CD4-positive, alpha-beta T cell treated with Interleukin-10 for 1 hour (primary cell): ENCODE data around the gene FAF1.
"Not testable (repeated sequence)": the region's sequence is repeated elsewhere in the genome, so short reads cannot be mapped to it uniquely, and the experiment has no call there.

Source experiments
- DNase-seq: peaks from one replicate; pipeline ENCODE4 v3.0.0-alpha.2; 2020

FAF1 gene

GRCh38 chr1:50747394-50747793, 212.7 kb downstream of the FAF1 start:
- DNase-seq = no peak

GRCh38 chr1:50742523-50742922, 217.5 kb downstream of the FAF1 start:
- no peak for DNase-seq

- DNase-seq = no peak
Observed at GRCh38 chr1:50739125-50739524, 220.9 kb downstream of the FAF1 start.

GRCh38 chr1:50735443-50735842, 224.6 kb downstream of the FAF1 start:
- DNase-seq = peak; percentile 12

GRCh38 chr1:50727578-50727977, 232.5 kb downstream of the FAF1 start:
- DNase-seq = not testable (repeated sequence)

GRCh38 chr1:50724626-50725286, 235.3 kb downstream of the FAF1 start:
- DNase-seq = peak; percentile 16

- no peak for DNase-seq
Observed at GRCh38 chr1:50720457-50721053, 239.5 kb downstream of the FAF1 start.

GRCh38 chr1:50719126-50719525, 240.9 kb downstream of the FAF1 start:
- no peak for DNase-seq

GRCh38 chr1:50717327-50717726, 242.7 kb downstream of the FAF1 start:
- no peak for DNase-seq

GRCh38 chr1:50716455-50716854, 243.6 kb downstream of the FAF1 start:
- DNase-seq = not testable (repeated sequence)

GRCh38 chr1:50710099-50710498, 250.0 kb downstream of the FAF1 start:
- DNase-seq = no peak

- no peak for DNase-seq
Observed at GRCh38 chr1:50707824-50708223, 252.2 kb downstream of the FAF1 start.

- no peak for DNase-seq
Observed at GRCh38 chr1:50705699-50706098, 254.4 kb downstream of the FAF1 start.

GRCh38 chr1:50705041-50705440, 255.0 kb downstream of the FAF1 start:
- no peak for DNase-seq

GRCh38 chr1:50704126-50704525, 255.9 kb downstream of the FAF1 start:
- DNase-seq = peak; percentile 37

GRCh38 chr1:50703240-50703639, 256.8 kb downstream of the FAF1 start:
- no peak for DNase-seq

- DNase-seq = no peak
Observed at GRCh38 chr1:50702395-50702794, 257.7 kb downstream of the FAF1 start.

- DNase-seq = no peak
Observed at GRCh38 chr1:50701706-50702317, 258.3 kb downstream of the FAF1 start.

GRCh38 chr1:50700621-50701020, 259.4 kb downstream of the FAF1 start:
- no peak for DNase-seq

- no peak for DNase-seq
Observed at GRCh38 chr1:50700214-50700613, 259.9 kb downstream of the FAF1 start.

- no peak for DNase-seq
Observed at GRCh38 chr1:50699795-50700194, 260.3 kb downstream of the FAF1 start.

GRCh38 chr1:50697440-50698421, 262.3 kb downstream of the FAF1 start:
- no peak for DNase-seq

GRCh38 chr1:50693829-50694228, 266.2 kb downstream of the FAF1 start:
- no peak for DNase-seq
